Measurements from ENCODE around the gene TMEM203.

The TMEM203 gene

GRCh38 chr9:137178939-137179630 is 26.4 kb downstream of the TMEM203 start:
- no peak for DNase-seq

GRCh38 chr9:137178201-137178938 is 27.1 kb downstream of the TMEM203 start:
- DNase-seq, result no peak

DNA sequence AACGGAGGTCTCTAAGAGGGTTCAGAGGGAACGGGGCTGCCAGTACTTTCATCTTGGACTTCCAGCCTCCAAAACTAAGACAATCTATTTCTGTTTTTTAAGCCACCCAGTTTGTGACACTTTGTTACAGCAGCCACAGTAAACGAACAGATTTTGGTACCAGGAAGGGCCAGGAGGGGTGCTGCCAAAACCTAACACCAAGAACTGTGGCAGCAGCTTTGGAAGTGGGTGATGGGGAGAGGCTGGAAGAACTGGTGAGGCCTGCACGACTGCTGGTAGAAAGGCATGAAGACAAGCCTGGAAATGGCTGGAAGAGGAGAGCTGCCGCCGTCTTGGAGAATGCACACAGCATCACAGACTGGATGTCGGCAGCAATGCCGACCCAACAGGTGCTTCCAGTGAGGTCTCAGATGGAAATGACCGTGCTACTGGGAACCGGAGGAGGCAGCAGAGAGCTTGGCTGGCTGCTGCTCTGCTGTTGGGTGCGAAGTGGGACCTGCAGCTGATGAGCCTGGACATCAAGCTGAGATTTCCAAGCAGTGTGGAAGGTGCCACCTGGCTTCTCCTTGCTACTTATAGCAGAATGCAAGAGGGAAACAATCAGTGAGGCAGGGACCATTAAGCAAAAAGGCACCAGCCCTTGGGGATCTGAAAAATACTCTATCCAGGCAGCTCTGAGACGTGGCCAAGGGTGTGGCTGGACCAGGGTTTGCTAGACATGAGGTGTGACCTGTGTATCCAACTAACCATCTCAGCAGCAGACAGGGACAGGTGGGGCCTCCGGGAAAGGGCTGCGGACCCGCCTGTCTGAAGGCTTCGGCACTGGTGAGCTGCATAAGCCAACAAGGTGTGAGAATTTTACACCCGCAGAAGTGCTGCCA is 28.9 kb downstream of the TMEM203 start:
- no peak for DNase-seq

GRCh38 chr9:137175345-137175961 is 30.0 kb downstream of the TMEM203 start:
- DNase-seq, result no peak

DNA sequence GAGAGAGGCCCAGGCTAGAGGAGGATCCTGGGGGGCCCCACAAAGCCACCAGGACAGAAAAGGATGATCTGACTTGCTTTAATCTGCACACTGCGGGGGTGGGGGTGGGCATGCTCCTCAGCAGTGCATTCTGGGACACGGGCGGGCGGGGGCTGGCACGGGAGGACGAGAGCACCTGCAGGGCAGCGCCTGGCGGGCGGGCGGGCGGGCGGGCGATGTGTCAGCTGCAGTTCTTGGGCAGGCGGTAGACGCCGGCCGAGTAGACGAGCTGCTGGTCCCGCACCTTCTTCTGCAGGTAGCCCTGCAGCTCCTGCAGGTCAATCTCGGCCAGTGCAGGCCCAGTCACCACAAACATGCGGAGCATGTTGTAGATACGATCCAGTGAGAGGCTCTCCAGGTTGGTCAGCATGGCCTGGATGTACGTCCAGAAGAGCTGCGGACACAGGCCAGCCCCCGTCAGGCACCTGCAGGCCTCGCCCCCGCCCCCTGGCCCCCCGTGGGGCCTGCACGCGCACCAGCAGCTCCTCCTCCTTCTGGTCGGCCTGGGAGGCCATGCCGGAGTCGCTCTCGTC is 30.6 kb downstream of the TMEM203 start:
- no peak for DNase-seq

GRCh38 chr9:137173796-137174664 is 31.4 kb downstream of the TMEM203 start:
- DNase-seq, result no peak

DNA sequence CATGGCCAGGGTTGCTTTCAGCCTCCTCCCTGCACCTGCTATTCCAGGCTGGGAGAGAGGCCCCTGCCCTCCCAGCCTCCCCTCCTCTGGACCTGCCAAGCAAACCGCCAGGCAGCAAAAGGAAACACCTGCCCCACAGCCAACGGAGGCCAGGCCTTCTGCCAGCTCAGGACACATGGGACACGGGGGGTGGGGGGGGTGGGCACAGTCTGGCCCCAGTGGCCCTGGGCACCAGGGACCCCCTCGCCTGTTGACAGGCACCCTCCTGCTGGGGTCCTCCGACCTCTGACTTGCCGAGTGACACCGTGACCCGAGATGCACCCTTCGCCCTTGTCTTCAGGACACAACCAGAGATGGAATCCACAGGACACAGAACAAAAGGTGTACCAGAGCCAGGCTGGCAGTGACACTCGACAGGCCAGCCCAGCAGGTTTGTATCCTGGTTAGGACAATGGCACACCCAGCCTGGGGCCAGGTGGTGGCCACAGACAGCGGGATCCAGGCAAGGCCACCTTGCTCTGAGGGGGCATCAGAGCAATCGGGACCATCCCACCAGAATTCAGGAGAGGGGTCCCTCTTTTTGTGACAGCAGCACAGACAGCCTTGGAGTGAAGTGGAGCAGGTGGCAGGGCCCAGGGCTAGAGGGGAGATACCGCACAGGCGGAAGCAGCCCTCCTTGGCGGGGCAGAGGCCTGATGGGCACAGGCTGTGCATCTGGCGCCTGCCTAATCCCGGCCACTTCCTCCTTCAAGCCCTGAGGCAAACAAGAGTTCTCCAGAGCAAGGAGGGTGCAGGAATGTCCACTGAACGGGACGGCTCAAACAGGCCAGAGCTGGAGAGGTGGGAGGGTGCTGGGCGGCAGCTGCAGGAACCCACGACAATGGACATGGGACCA is 32.3 kb downstream of the TMEM203 start:
- no peak for DNase-seq

- DNase-seq, result no peak
These were observed 34.1 kb downstream of the TMEM203 start for GRCh38 chr9:137171149-137171900.

GRCh38 chr9:137170486-137171148 is 34.8 kb downstream of the TMEM203 start:
- DNase-seq, result no peak

GRCh38 chr9:137169896-137170358 is 35.5 kb downstream of the TMEM203 start, which contains the start of gene LRRC26:
Gene LRRC26, minus strand, starts transcription at chr9:137170051. Its CDS starts 108 bp downstream, at chr9:137169943.
- no peak for DNase-seq

DNA sequence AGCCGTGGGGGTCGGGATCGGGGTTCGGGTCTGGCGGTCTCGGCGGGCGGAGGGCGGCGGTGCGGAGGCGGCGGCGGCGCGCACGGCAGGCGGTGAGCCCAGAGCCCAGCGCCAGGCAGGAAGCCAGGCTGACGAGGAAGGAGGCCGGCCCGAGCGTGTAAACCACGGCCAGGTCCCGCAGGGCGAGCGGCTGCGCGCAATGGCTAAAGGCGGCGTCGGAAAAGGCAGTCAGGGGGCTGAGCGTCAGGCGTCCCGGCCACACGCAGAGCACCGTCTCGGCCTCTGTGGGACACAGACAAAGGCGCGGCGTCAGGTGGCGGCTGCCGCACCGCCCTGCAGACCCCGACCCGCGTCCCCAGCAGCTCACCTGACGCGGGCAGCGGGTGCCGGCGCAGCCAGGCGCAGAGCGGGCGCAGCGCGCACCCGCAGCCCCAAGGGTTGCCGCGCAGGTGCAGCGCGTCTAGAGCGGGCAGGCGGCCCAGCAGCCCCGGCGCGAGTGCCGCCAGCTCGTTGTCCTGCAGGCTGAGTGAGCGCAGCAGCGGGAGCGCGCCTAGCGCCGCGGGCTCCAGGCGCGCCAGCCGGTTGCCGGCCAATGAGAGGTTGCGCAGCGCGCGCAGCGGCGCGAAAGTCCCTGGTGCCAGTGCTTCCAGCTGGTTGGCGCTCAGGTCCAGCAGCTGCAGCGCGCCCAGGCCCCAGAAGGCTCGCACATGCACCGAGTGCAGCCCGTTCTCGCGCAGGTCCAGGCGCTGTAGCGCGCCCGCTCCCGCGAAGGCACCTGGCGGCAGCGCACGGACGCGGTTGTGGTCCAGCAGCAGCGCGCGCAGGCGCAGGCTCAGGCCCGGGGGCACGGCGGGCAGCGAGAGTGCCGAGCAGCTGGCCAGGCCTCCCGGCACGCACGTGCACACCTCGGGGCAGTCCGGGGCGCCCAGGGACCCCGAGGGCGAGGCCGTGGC is 36.3 kb downstream of the TMEM203 start:
- no peak for DNase-seq

GRCh38 chr9:137168573-137168903 is 36.9 kb downstream of the TMEM203 start:
- no peak for DNase-seq

- DNase-seq, result no peak
These were observed 37.5 kb downstream of the TMEM203 start for GRCh38 chr9:137167747-137168572.

- no peak for DNase-seq
These were observed 38.1 kb downstream of the TMEM203 start for GRCh38 chr9:137167277-137167746.

GRCh38 chr9:137166380-137167229 is 38.8 kb downstream of the TMEM203 start:
- DNase-seq, result no peak
